Sigmoid colon (tissue), 4 donors: Measurements from ENCODE around the gene CPA1.
A peak's percentile ranks its signal among the peaks of the same experiment; 100 is the strongest.

ENCODE experiments used
- CTCF ChIP-seq, 4 experiments: fragments of 450-650 bp in 3 of 4; fragments of 200-600 bp in 1 of 4; IDR thresholded peaks; one replicate each; pipeline ENCODE4 v1.5.1; 2016 to 2019; ENCODE audit warnings: antibody characterized with exemption in 4 of 4, mild to moderate bottlenecking in 3 of 4, moderate library complexity in 2 of 4
- EP300 ChIP-seq, 4 donors: sonication (generic); formaldehyde crosslinking; IDR thresholded peaks; one replicate each; pipeline ENCODE4 v1.6.1; 2017; ENCODE audit warnings: antibody characterized with exemption in 4 of 4
- POLR2A ChIP-seq, 2 donors: fragments of 450-650 bp; IDR thresholded peaks; one replicate each; pipeline ENCODE4 v1.6.1; 2016; ENCODE audit warnings: antibody characterized with exemption in 2 of 2, mild to moderate bottlenecking in 2 of 2, moderate library complexity in 2 of 2
- POLR2AphosphoS5 ChIP-seq, 4 donors: sonication (generic); formaldehyde crosslinking; IDR thresholded peaks; one replicate each; pipeline ENCODE4 v1.6.1; 2017; ENCODE audit warnings: antibody characterized with exemption in 4 of 4

GRCh38 chr7:130369110-130369711 is 11.1 kb upstream of the CPA1 start:
- TF ChIP-seq CTCF (IDR thresholded peaks at IDR 0.05) (peak in 1 of 4 experiments; percentile 7), POLR2A (IDR thresholded peaks at IDR 0.05) (no peak), POLR2AphosphoS5 (IDR thresholded peaks at IDR 0.05) (peak in 1 of 4 donors; percentile 47), EP300 (IDR thresholded peaks at IDR 0.05) (no peak)
